ENCODE data around the gene SSRP1. TPM values are rescaled to one million over a fixed set of nuclear protein-coding genes. Genes with fewer than 3 reads are reported as not detected.

The SSRP1 gene, protein sequence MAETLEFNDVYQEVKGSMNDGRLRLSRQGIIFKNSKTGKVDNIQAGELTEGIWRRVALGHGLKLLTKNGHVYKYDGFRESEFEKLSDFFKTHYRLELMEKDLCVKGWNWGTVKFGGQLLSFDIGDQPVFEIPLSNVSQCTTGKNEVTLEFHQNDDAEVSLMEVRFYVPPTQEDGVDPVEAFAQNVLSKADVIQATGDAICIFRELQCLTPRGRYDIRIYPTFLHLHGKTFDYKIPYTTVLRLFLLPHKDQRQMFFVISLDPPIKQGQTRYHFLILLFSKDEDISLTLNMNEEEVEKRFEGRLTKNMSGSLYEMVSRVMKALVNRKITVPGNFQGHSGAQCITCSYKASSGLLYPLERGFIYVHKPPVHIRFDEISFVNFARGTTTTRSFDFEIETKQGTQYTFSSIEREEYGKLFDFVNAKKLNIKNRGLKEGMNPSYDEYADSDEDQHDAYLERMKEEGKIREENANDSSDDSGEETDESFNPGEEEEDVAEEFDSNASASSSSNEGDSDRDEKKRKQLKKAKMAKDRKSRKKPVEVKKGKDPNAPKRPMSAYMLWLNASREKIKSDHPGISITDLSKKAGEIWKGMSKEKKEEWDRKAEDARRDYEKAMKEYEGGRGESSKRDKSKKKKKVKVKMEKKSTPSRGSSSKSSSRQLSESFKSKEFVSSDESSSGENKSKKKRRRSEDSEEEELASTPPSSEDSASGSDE
- total RNA-seq (ENCODE audit: low replicate concordance) = 60.7 and 83.2 TPM in 2 replicates

DNA sequence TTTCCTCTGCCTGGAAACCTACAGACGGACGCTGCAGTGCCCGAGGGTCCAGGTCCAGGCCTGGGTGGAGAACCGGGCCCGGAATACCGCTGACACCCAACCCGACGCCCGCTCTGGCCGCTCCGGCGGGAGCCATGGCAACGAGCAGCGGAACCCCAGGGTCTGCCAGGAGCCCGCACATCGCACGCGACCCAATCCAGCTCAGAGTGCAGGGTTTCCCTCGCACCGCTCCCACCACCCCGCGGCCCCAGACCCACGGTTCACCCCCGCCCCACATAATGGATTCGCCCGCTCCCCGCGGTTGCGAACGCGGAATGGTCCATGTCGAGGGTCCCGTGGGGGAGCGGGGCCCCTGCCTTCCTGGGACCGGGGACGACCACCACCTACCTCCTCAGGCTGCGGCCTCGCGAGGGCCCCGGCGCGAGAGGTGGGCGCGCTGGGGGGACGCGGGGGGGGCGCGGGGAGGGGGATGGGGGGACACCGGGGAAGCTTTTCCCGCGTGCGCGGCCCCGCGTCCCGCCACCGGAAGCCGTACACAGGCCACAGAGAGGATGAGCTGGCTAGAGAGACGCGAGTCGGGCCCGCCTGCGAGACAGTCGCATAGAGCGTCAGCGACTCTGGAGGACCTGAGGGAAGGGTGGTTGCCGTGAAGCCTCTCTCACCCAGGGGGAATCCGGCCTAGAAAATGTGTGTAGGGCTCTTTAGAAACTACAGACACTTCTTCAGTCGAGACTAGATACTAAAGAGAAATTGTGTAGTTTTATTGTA is at the start of gene SSRP1:
TSS of gene SSRP1 (minus strand) at position 550 of the 768 bp plus-strand sequence. CDS start 771 bp downstream, outside the sequence.
- peak; percentile 81 for DNase-seq (ENCODE audit: low read depth)
- peak within 1 kb of the TSS; percentile 85 for H3K4me3 ChIP-seq (ENCODE audit: low read depth, low read length)
- TF ChIP-seq, protein P1, sequence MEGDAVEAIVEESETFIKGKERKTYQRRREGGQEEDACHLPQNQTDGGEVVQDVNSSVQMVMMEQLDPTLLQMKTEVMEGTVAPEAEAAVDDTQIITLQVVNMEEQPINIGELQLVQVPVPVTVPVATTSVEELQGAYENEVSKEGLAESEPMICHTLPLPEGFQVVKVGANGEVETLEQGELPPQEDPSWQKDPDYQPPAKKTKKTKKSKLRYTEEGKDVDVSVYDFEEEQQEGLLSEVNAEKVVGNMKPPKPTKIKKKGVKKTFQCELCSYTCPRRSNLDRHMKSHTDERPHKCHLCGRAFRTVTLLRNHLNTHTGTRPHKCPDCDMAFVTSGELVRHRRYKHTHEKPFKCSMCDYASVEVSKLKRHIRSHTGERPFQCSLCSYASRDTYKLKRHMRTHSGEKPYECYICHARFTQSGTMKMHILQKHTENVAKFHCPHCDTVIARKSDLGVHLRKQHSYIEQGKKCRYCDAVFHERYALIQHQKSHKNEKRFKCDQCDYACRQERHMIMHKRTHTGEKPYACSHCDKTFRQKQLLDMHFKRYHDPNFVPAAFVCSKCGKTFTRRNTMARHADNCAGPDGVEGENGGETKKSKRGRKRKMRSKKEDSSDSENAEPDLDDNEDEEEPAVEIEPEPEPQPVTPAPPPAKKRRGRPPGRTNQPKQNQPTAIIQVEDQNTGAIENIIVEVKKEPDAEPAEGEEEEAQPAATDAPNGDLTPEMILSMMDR (IDR thresholded peaks at IDR 0.05; ENCODE audit: insufficient read depth, low read length) = no peak

DNA sequence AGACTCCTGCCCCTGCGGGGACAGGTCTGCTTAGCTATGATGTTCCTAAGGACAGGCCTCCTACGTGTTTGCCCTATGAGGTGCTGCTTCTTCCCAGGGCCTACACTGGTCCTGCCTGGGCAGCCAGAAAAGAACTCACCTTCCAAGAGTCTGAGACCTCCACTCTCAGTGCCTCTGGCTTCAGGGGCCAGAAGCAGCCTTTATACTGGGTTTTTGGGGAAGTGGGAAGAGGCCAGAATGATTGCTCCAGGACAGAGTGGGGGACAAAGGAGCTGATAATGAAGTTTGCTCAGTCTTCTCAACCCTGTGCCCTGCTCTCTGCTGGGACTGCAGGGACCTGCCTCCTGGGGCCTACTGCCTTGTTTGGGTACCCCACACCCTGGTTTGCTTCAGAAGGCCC is 45.3 kb upstream of the SSRP1 start, which contains the start of gene PRG3:
TSS of gene PRG3 (minus strand) at position 176 of the 400 bp plus-strand sequence. CDS start 442 bp downstream, outside the sequence.
- TF ChIP-seq, protein P1 (IDR thresholded peaks at IDR 0.05; ENCODE audit: insufficient read depth, low read length) = no peak
- no peak for DNase-seq (ENCODE audit: low read depth)
- H3K4me3 ChIP-seq (ENCODE audit: low read depth, low read length) = no peak within 1 kb of the TSS

DNA sequence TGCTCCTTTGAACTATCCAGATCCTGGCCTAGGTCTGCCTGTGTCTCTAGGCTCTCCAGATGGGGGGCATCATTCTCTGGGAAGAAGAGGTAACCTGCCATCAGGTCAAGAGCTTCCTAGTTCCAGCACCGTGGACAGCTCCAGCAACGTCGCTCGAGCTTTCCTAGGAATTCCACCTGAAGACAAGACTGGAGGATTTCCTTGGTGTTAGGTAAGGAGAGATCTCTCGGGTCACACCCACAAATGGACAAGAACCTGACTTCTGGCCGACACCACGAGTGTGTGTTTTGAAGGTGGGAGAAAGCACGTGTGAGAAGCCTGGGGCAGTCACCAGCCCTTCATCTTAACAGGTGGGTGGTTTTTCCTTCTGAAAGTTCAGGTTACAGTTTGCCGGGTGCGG is 44.0 kb upstream of the SSRP1 start:
- TF ChIP-seq, protein P1 (IDR thresholded peaks at IDR 0.05; ENCODE audit: insufficient read depth, low read length) = no peak
- H3K4me3 ChIP-seq (ENCODE audit: low read depth, low read length) = no peak overlapping the region
- peak; percentile 43 for DNase-seq (ENCODE audit: low read depth)

DNA sequence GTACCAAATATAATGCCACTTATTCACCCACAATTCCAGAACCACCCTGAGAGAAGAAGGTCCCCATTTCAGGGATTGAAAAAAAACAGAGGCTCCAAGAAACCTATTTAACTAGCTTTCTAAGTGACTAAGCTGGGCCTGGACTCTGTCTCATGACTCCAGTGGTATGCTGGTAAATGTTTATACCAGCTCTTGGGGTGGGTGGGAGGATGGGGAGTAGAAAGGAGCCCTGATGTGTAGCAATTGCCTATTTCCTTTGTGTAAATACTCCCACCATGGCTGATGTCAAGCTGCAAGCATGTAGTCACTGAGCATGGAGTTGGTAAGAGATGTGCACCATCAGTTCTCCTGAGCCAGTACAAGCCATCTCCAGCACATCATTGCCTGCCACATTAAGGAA is 42.5 kb upstream of the SSRP1 start:
- TF ChIP-seq, protein P1 (IDR thresholded peaks at IDR 0.05; ENCODE audit: insufficient read depth, low read length) = no peak
- H3K4me3 ChIP-seq (ENCODE audit: low read depth, low read length) = no peak overlapping the region
- no peak for DNase-seq (ENCODE audit: low read depth)

DNA sequence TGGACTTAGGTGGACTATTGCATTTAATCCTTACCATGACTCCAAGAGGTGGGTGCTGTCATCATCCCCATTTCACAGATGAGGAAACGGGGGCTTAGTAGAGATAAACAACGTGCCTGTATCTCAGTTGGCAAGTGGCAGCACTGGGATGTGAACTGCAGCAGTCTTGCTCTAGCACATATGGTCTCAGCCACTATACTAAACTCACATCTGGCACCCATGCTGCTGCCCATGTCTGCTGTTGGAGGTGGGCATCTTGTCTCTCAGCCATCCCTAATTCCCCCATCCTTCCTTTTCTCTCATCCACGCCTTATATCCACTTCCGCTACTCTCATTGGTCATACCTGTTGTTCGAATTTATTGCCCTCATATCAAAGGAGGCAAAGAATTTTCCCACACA is 41.4 kb upstream of the SSRP1 start:
- no peak for DNase-seq (ENCODE audit: low read depth)
- TF ChIP-seq, protein P1 (IDR thresholded peaks at IDR 0.05; ENCODE audit: insufficient read depth, low read length) = no peak
- no peak overlapping the region for H3K4me3 ChIP-seq (ENCODE audit: low read depth, low read length)

Data from fibroblast of the aortic adventitia (primary cell).